ENCODE results near the gene DEPDC1B.

- TF ChIP-seq CTCF (IDR thresholded peaks at IDR 0.05; ENCODE audit: borderline replicate concordance, extremely low read depth, low read length, poor library complexity, severe bottlenecking) (no peak), EZH2 (IDR thresholded peaks at IDR 0.05; ENCODE audit: borderline replicate concordance, low read depth, low read length, severe bottlenecking) (no peak)
Measured at GRCh38 chr5:60738461-60738860, 38.5 kb upstream of the DEPDC1B start.

All from DND-41 (cell line).